ENCODE results near the gene RHBDD3. TPM values are rescaled to one million over a fixed set of nuclear protein-coding genes. Genes with fewer than 3 reads are reported as not detected.

Gene RHBDD3
- total RNA-seq, 1 donor from 2014 or later = 19.0 TPM

GRCh38 chr22:29269230-29269604, 1.4 kb upstream of the RHBDD3 start:
- intact Hi-C loops (cut with DNase I) = no loop called here
- H3K27ac ChIP-seq = peak overlapping the region; percentile 100
- H3K4me1 ChIP-seq = peaks cover 57% of the 10 kb centered on the region
- TF ChIP-seq CTCF (IDR thresholded peaks at IDR 0.05) = no peak
- peak overlapping the region; percentile 95 for H3K4me3 ChIP-seq
- peaks cover 26% of the 10 kb centered on the region for H3K36me3 ChIP-seq
- no peaks in the 10 kb centered on the region for H3K9me3 ChIP-seq
- ATAC-seq = no peak
- H3K27me3 ChIP-seq = no peaks in the 10 kb centered on the region
- DNase-seq = no peak

- peaks cover 55% of the 10 kb centered on the region for H3K4me1 ChIP-seq
- no peaks in the 10 kb centered on the region for H3K27me3 ChIP-seq
- H3K27ac ChIP-seq = peak overlapping the region; percentile 100
- no peaks in the 10 kb centered on the region for H3K9me3 ChIP-seq
- TF ChIP-seq CTCF (IDR thresholded peaks at IDR 0.05) = no peak
- ATAC-seq (peak; percentile 71), DNase-seq (peak; percentile 87)
- H3K4me3 ChIP-seq = peak overlapping the region; percentile 95
- intact Hi-C loops (cut with DNase I) = no loop called here
- peaks cover 21% of the 10 kb centered on the region for H3K36me3 ChIP-seq
These were observed 889 bp upstream of the RHBDD3 start for GRCh38 chr22:29268511-29269229.

GRCh38 chr22:29267462-29267857, 321 bp downstream of the RHBDD3 start:
- Histone ChIP-seq H3K4me1 (peaks cover 43% of the 10 kb centered on the region), H3K27ac (peak overlapping the region; percentile 100), H3K27me3 (no peaks in the 10 kb centered on the region), H3K9me3 (no peaks in the 10 kb centered on the region), H3K4me3 (peak overlapping the region; percentile 95), H3K36me3 (peaks cover 9% of the 10 kb centered on the region)
- no peak for TF ChIP-seq CTCF (IDR thresholded peaks at IDR 0.05)
- intact Hi-C loops (cut with DNase I) = no loop called here
- ATAC-seq (no peak), DNase-seq (no peak)

GRCh38 chr22:29266564-29267461, 968 bp downstream of the RHBDD3 start:
- TF ChIP-seq CTCF (IDR thresholded peaks at IDR 0.05) = no peak
- peak overlapping the region; percentile 95 for H3K4me3 ChIP-seq
- peaks cover 37% of the 10 kb centered on the region for H3K4me1 ChIP-seq
- intact Hi-C loops (cut with DNase I) = no loop called here
- ATAC-seq (no peak), DNase-seq (peak; percentile 58)
- H3K27me3 ChIP-seq = no peaks in the 10 kb centered on the region
- H3K27ac ChIP-seq = peak overlapping the region; percentile 100
- H3K9me3 ChIP-seq = no peaks in the 10 kb centered on the region
- peaks cover 5% of the 10 kb centered on the region for H3K36me3 ChIP-seq

GRCh38 chr22:29265929-29266328, 1.9 kb downstream of the RHBDD3 start:
- H3K9me3 ChIP-seq = no peaks in the 10 kb centered on the region
- no peaks in the 10 kb centered on the region for H3K27me3 ChIP-seq
- H3K27ac ChIP-seq = peak overlapping the region; percentile 100
- DNase-seq (peak; percentile 51), ATAC-seq (no peak)
- intact Hi-C loops (cut with DNase I) = no loop called here
- peaks cover 28% of the 10 kb centered on the region for H3K4me1 ChIP-seq
- peaks cover 5% of the 10 kb centered on the region for H3K36me3 ChIP-seq
- no peak for TF ChIP-seq CTCF (IDR thresholded peaks at IDR 0.05)
- no peak overlapping the region for H3K4me3 ChIP-seq

Measured in upper lobe of right lung (tissue), 1 donor.